Erythroblast (primary cell): ENCODE data around the gene THSD4.

Source experiments
- GATA1 ChIP-seq: IDR thresholded peaks from 2 replicates; pipeline ENCODE4 v1.6.1; 2011; ENCODE audit warnings: low read depth, mild to moderate bottlenecking, control low read depth, low read length, moderate library complexity
- POLR2A ChIP-seq: IDR thresholded peaks from 2 replicates; pipeline ENCODE4 v1.6.1; 2011; ENCODE audit warnings: mild to moderate bottlenecking, low read length

GRCh38 chr15:71096676-71097075 lies 18.6 kb upstream of the THSD4 start:
- TF ChIP-seq POLR2A (no peak), GATA1 (no peak)
